Measurements from ENCODE around the gene TMEM217. TPM values are rescaled to one million over a fixed set of nuclear protein-coding genes. Genes with fewer than 3 reads are reported as not detected.

The TMEM217 gene
- total RNA-seq, 1 donor from 2014 or later, result 0.26 TPM

DNA sequence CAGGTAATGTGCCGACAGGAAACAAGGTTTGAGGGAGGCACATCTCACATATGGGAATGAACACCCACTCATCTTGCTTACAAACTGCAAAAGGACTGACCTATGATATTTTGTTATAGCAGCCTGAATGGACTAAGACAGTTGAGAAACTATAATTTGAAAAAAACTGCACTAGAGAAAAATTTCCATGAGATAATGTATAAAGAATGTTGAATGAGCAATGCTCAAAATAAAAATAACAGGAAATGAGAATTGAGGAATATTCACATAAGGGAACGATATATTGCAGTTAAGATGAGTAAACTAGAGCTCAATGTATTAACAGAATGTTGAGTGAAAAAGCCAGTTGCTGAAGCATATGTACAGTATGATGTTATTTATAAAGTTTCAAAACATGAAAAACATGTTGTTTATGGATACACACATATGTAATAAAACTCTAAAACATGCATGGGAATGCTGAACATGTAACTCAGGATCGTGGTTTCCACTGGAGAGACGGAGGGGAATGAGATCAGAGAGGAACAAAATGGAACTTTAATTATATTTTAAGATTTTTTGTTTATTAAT is 6.6 kb downstream of the TMEM217 start:
- Histone ChIP-seq H3K27me3 (ENCODE audit: control insufficient read depth, insufficient read depth, low read length) (no peaks in the 10 kb centered on the region), H3K4me3 (ENCODE audit: low read depth, low read length) (no peak overlapping the region), H3K36me3 (ENCODE audit: control insufficient read depth, insufficient read depth, low read length) (no peaks in the 10 kb centered on the region)
- FAIRE-seq (no peak), DNase-seq (ENCODE audit: low read depth) (peak; percentile 69)
- TF ChIP-seq, protein P1, sequence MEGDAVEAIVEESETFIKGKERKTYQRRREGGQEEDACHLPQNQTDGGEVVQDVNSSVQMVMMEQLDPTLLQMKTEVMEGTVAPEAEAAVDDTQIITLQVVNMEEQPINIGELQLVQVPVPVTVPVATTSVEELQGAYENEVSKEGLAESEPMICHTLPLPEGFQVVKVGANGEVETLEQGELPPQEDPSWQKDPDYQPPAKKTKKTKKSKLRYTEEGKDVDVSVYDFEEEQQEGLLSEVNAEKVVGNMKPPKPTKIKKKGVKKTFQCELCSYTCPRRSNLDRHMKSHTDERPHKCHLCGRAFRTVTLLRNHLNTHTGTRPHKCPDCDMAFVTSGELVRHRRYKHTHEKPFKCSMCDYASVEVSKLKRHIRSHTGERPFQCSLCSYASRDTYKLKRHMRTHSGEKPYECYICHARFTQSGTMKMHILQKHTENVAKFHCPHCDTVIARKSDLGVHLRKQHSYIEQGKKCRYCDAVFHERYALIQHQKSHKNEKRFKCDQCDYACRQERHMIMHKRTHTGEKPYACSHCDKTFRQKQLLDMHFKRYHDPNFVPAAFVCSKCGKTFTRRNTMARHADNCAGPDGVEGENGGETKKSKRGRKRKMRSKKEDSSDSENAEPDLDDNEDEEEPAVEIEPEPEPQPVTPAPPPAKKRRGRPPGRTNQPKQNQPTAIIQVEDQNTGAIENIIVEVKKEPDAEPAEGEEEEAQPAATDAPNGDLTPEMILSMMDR (IDR thresholded peaks at IDR 0.05; ENCODE audit: insufficient read depth, low read length, severe bottlenecking), result no peak

DNA sequence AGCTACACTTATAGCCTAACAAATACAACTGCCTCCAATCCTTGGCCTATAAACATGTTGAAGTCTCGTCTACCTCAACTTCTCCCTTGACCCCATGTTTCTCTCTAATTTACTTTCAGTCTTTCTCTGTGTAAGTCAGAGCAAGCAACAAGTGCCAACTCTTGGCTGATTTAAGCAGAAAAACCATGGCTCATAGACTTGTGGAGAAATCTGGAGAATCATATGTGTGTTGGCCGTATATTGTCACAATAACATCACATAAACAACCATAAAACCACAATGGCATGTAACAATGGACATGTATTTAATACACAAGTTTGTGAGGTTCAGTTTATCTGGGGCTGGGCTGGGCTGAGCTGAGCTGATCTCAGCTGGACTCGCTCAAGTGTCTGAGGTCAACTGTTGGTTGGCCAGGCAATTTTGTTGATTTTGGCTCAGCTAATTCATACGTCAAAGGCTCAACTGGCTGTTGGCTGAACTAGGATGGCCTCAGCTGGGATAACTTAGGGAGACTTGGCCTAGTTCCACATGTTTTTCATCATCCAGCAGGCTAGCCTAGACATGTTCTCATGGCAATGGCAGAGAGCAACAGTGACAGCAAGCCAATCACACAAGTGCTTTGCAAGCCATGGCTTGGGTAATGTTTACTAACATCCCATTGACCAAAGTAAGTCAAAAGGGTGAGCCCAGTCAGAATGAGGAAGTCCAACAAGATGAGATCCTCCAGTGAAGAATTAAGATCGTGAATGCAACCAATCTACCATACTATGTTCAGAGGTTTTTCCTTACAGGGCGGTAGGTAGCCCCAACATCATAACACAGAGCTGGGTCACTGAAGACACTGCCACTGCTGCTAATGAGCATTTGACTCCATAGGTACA is 13.3 kb downstream of the TMEM217 start:
- no peaks in the 10 kb centered on the region for H3K27me3 ChIP-seq (ENCODE audit: control insufficient read depth, insufficient read depth, low read length)
- peak; percentile 96 for FAIRE-seq
- peak; percentile 100 for DNase-seq (ENCODE audit: low read depth)
- TF ChIP-seq, protein P1 (IDR thresholded peaks at IDR 0.05; ENCODE audit: insufficient read depth, low read length, severe bottlenecking), result no peak
- H3K4me3 ChIP-seq (ENCODE audit: low read depth, low read length), result no peak overlapping the region
- H3K36me3 ChIP-seq (ENCODE audit: control insufficient read depth, insufficient read depth, low read length), result no peaks in the 10 kb centered on the region

- no peak for DNase-seq (ENCODE audit: low read depth)
- TF ChIP-seq, protein P1 (IDR thresholded peaks at IDR 0.05; ENCODE audit: insufficient read depth, low read length, severe bottlenecking), result no peak
- Histone ChIP-seq H3K36me3 (ENCODE audit: control insufficient read depth, insufficient read depth, low read length) (no peaks in the 10 kb centered on the region), H3K4me3 (ENCODE audit: low read depth, low read length) (no peak overlapping the region), H3K27me3 (ENCODE audit: control insufficient read depth, insufficient read depth, low read length) (no peaks in the 10 kb centered on the region)
- FAIRE-seq, result no peak
These were observed 14.1 kb downstream of the TMEM217 start for GRCh38 chr6:37243816-37244370.

DNA sequence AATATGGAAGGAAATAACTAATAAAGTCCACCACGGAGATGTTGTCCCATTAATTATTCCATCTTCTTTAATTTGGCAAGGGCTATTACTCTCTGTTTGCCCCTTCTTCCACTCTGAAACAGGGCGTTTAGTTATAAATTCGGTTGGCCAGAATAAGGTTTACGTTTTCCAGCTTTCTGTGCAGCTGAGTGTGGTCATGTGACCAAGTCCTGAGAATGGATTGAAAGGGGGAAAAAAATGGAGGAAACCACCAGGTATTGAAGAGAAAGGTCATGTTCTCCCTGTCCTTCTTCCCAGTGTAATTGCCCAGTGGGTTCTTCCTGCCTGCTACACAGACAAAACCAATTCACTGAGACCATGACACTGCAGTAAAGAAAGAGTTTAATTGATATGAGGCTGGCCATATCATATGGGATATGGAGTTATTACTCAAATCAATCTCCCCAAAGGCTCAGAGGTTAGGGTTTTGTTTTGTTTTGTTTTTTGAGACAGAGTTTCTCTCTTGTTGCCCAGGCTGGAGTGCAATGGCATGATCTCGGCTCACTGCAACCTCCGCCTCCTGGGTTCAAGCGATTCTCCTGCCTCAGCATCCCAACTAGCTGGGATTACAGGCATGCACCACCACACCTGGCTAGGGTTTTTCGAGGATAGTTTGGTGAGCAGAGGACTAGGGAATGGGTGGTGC is 14.7 kb downstream of the TMEM217 start:
- TF ChIP-seq, protein P1 (IDR thresholded peaks at IDR 0.05; ENCODE audit: insufficient read depth, low read length, severe bottlenecking), result no peak
- FAIRE-seq, result no peak

DNA sequence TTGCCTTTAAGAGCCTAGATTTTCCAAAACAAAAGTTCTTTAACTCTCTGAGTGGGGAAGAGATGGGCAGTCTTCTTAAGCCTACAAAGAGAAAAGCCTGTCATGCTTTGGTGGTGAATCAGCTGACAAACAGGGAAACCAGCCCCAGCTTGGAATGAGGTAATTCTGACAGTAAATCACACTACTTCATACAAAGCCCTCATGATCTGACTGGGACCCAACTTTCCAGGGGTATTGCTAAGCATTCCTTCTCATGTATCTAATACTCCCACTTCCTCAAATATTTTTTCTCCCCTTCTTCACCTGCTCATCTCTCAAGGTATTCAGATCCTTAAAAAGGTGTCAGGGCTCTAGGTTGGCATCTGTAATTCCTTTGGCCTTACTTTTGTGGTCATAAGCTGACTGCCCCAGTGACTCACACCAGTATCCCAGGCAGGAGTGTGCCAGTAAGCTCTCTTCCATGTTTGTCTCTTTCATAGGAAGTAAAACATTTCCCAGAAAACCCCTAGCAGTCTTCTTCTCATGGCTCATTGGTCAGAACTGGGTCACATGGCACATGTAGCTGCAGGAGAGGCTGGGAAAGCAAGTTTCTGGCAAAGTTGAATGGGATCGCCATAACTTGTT is 15.4 kb downstream of the TMEM217 start:
- no peaks in the 10 kb centered on the region for H3K36me3 ChIP-seq (ENCODE audit: control insufficient read depth, insufficient read depth, low read length)
- TF ChIP-seq, protein P1 (IDR thresholded peaks at IDR 0.05; ENCODE audit: insufficient read depth, low read length, severe bottlenecking), result no peak
- H3K4me3 ChIP-seq (ENCODE audit: low read depth, low read length), result no peak overlapping the region
- H3K27me3 ChIP-seq (ENCODE audit: control insufficient read depth, insufficient read depth, low read length), result no peaks in the 10 kb centered on the region
- DNase-seq (ENCODE audit: low read depth) (peak; percentile 98), FAIRE-seq (peak; percentile 7)

More for the DNA sequence above, 14.7 kb downstream of the TMEM217 start:
- no peaks in the 10 kb centered on the region for H3K36me3 ChIP-seq (ENCODE audit: control insufficient read depth, insufficient read depth, low read length)
- no peak for DNase-seq (ENCODE audit: low read depth)
- no peak overlapping the region for H3K4me3 ChIP-seq (ENCODE audit: low read depth, low read length)
- no peaks in the 10 kb centered on the region for H3K27me3 ChIP-seq (ENCODE audit: control insufficient read depth, insufficient read depth, low read length)

All from bronchial epithelial cell (primary cell).